Liver (tissue), 9 donors: ENCODE measurements around the gene RAB3C. TPM values are rescaled to one million over a fixed set of nuclear protein-coding genes. Genes with fewer than 3 reads are reported as not detected.

Source experiments
- DNase-seq: peaks from one replicate; pipeline ENCODE4 v3.0.0-alpha.2; 2017; ENCODE audit warnings: low spot score
- H3K27ac ChIP-seq, 2 donors: one replicate each; pipeline ENCODE4 v1.7.0; 2013; ENCODE audit warnings: inconsistent platforms in 2 of 2, low read length in 2 of 2, control low read depth in 1 of 2, low read depth in 1 of 2, mild to moderate bottlenecking in 1 of 2
- H3K27me3 ChIP-seq, 4 donors: one replicate each; pipeline versions ENCODE4 v1.6.1 to v1.7.0; 2013; ENCODE audit warnings: low read length in 3 of 4, inconsistent platforms in 1 of 4, mild to moderate bottlenecking in 1 of 4, moderate library complexity in 1 of 4; ENCODE audit not compliant: control insufficient read depth in 4 of 4, insufficient read depth in 4 of 4
- H3K36me3 ChIP-seq, 4 donors: one replicate each; pipeline versions ENCODE4 v1.6.1 to v1.7.0; 2013; ENCODE audit warnings: low read length in 3 of 4, mild to moderate bottlenecking in 3 of 4, low read depth in 1 of 4, moderate library complexity in 1 of 4; ENCODE audit not compliant: control insufficient read depth in 4 of 4, insufficient read depth in 3 of 4
- H3K4me1 ChIP-seq, 4 donors: one replicate each; pipeline versions ENCODE4 v1.6.1 to v1.7.0; 2013; ENCODE audit warnings: low read length in 3 of 4, mild to moderate bottlenecking in 3 of 4, moderate library complexity in 1 of 4; ENCODE audit not compliant: control insufficient read depth in 4 of 4, insufficient read depth in 4 of 4
- H3K4me3 ChIP-seq, 3 donors: one replicate each; pipeline versions ENCODE4 v1.6.1 to v1.7.0; 2013; ENCODE audit warnings: low read length in 3 of 3, control low read depth in 1 of 3, low read depth in 1 of 3, mild to moderate bottlenecking in 1 of 3
- H3K9ac ChIP-seq, 2 donors: one replicate each; pipeline ENCODE4 v1.7.0; 2013; ENCODE audit warnings: low read length in 2 of 2, mild to moderate bottlenecking in 2 of 2, moderate library complexity in 2 of 2, control low read depth in 1 of 2, low read depth in 1 of 2
- H3K9me3 ChIP-seq, 4 donors: one replicate each; pipeline versions ENCODE4 v1.6.1 to v1.7.0; 2013; ENCODE audit warnings: low read length in 3 of 4; ENCODE audit not compliant: control insufficient read depth in 4 of 4
- ATF3 ChIP-seq: IDR thresholded peaks from 2 replicates; pipeline ENCODE4 v1.6.1; 2016; ENCODE audit warnings: antibody characterized with exemption
- EGR1 ChIP-seq, 2 donors: IDR thresholded peaks; 2 replicates each; pipeline ENCODE4 v1.6.1; 2016 to 2018; ENCODE audit warnings: antibody characterized with exemption in 2 of 2, low read depth in 2 of 2
- FOXA1 ChIP-seq: IDR thresholded peaks from 2 replicates; pipeline ENCODE4 v1.6.1; 2016; ENCODE audit warnings: antibody characterized with exemption
- FOXA2 ChIP-seq: IDR thresholded peaks from 2 replicates; pipeline ENCODE4 v1.6.1; 2016; ENCODE audit warnings: antibody characterized with exemption
- GABPA ChIP-seq, 2 donors: IDR thresholded peaks in 1 of 2; conservative IDR thresholded peaks in 1 of 2; 2 replicates each; pipeline ENCODE4 v1.6.1; 2016; ENCODE audit warnings: antibody characterized with exemption in 2 of 2, mild to moderate bottlenecking in 1 of 2, moderate library complexity in 1 of 2
- HNF4A ChIP-seq, 2 donors: conservative IDR thresholded peaks; 2 replicates each; pipeline ENCODE4 v1.6.1; 2016; ENCODE audit warnings: antibody characterized with exemption in 2 of 2, mild to moderate bottlenecking in 2 of 2
- HNF4G ChIP-seq: IDR thresholded peaks from 2 replicates; pipeline ENCODE4 v1.6.1; 2016; ENCODE audit warnings: antibody characterized with exemption
- JUND ChIP-seq, 2 donors: IDR thresholded peaks; 2 replicates each; pipeline ENCODE4 v1.6.1; 2016; ENCODE audit warnings: antibody characterized with exemption in 2 of 2
- MAX ChIP-seq: IDR thresholded peaks from 2 replicates; pipeline ENCODE4 v1.6.1; 2016; ENCODE audit warnings: antibody characterized with exemption
- NR2F2 ChIP-seq: IDR thresholded peaks from 2 replicates; pipeline ENCODE4 v1.6.1; 2016; ENCODE audit warnings: antibody characterized with exemption
- RAD21 ChIP-seq, 2 donors: IDR thresholded peaks; 2 replicates each; pipeline ENCODE4 v1.6.1; 2016; ENCODE audit warnings: antibody characterized with exemption in 2 of 2, mild to moderate bottlenecking in 2 of 2
- REST ChIP-seq: IDR thresholded peaks from 2 replicates; pipeline ENCODE4 v1.6.1; 2016; ENCODE audit warnings: antibody characterized with exemption, mild to moderate bottlenecking
- RXRA ChIP-seq, 2 donors: IDR thresholded peaks; 2 replicates each; pipeline ENCODE4 v1.6.1; 2017 to 2018; ENCODE audit warnings: antibody characterized with exemption in 2 of 2, mild to moderate bottlenecking in 1 of 2
- TAF1 ChIP-seq: conservative IDR thresholded peaks from 2 replicates; pipeline ENCODE4 v1.6.1; 2016; ENCODE audit warnings: antibody characterized with exemption, mild to moderate bottlenecking
- YY1 ChIP-seq: IDR thresholded peaks from 2 replicates; pipeline ENCODE4 v1.6.1; 2016; ENCODE audit warnings: antibody characterized with exemption, mild to moderate bottlenecking
- WGBS: extraction: QIAGEN DNeasy Blood & Tissue Kit; methylation state at CpG from one replicate; pipeline ENCODE4 v1.1.7; 2013; 5-methylcytosine and 5-hydroxymethylcytosine counted together
- polyA plus RNA-seq, 2 donors: library from polyadenylated mRNA; stranded (reverse) in 1 of 2; unstranded in 1 of 2; fragments of 200-250 nt in 1 of 2; fragments of >200 nt in 1 of 2; fragmentation: Nextera tagmentation in 1 of 2; extraction: Ambion mirVana in 1 of 2; gene quantifications; one replicate each; pipeline versions ENCODE4 v1.2.1 to v1.2.3, GENCODE V29; 2013 to 2015
- total RNA-seq, 2 donors: library from RNA; depleted of rRNA; stranded (reverse); fragments of >200 nt; gene quantifications; one replicate each; pipeline ENCODE4 v1.2.3, GENCODE V29; 2014
- TF ChIP-seq, protein P1 (sequence below): fragments of 150-350 bp; IDR thresholded peaks from 2 replicates; pipeline ENCODE4 v1.5.1; 2017; ENCODE audit warnings: improper control_type of control experiment, low read depth, low read length; ENCODE audit not compliant: missing input control
- TF ChIP-seq, protein P2 (sequence below): IDR thresholded peaks from 2 replicates; pipeline ENCODE4 v1.6.1; 2016; ENCODE audit warnings: antibody characterized with exemption
- donor health status: healthy.
- donor health status: healthy.
- donor health status: healthy.
- donor health status: healthy.
- donor health status: healthy.

Gene RAB3C
- total and polyA plus RNA-seq, 4 donors = 0.72 to 4.6 (median 1.3) TPM

GRCh38 chr5:58827463-58827862, 244.6 kb downstream of the RAB3C start (continued):
- TF ChIP-seq, protein P1, sequence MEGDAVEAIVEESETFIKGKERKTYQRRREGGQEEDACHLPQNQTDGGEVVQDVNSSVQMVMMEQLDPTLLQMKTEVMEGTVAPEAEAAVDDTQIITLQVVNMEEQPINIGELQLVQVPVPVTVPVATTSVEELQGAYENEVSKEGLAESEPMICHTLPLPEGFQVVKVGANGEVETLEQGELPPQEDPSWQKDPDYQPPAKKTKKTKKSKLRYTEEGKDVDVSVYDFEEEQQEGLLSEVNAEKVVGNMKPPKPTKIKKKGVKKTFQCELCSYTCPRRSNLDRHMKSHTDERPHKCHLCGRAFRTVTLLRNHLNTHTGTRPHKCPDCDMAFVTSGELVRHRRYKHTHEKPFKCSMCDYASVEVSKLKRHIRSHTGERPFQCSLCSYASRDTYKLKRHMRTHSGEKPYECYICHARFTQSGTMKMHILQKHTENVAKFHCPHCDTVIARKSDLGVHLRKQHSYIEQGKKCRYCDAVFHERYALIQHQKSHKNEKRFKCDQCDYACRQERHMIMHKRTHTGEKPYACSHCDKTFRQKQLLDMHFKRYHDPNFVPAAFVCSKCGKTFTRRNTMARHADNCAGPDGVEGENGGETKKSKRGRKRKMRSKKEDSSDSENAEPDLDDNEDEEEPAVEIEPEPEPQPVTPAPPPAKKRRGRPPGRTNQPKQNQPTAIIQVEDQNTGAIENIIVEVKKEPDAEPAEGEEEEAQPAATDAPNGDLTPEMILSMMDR = no peak
- no peak for TF ChIP-seq MAX
- TF ChIP-seq EGR1 (IDR thresholded peaks at IDR 0.05; ENCODE audit: low read depth in 2 of 2) = no peak

DNA sequence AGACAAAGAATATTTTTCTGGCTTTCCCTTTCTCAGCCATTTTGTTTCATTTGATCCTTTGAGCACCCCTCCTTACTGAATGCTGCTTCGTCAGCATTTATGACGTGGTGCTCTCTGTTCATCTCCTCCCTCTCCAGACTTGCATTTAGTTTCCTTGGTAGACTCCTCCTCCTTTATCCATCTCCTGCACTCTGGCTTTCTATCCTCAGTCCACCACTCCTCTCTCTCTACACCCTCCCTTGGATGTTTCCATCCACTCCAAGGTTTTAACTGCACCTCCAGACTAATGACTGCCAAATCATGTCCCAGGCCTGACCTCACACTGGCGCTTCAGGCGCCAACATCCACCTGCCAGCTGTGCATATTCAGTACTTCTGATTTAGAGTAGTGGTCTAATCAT, 245.4 kb downstream of the RAB3C start:
- no peak overlapping the region for H3K9ac ChIP-seq
- H3K9me3 ChIP-seq = no peaks in the 10 kb centered on the region
- no peak overlapping the region for H3K27ac ChIP-seq
- DNase-seq = no peak
- 89% methylated on average over 4 of the region's 4 CpGs for WGBS
- no peaks in the 10 kb centered on the region for H3K4me1 ChIP-seq
- TF ChIP-seq EGR1 (IDR thresholded peaks at IDR 0.05; ENCODE audit: low read depth in 2 of 2) = no peak
- TF ChIP-seq RXRA (IDR thresholded peaks at IDR 0.05) = no peak
- TF ChIP-seq, protein P2, sequence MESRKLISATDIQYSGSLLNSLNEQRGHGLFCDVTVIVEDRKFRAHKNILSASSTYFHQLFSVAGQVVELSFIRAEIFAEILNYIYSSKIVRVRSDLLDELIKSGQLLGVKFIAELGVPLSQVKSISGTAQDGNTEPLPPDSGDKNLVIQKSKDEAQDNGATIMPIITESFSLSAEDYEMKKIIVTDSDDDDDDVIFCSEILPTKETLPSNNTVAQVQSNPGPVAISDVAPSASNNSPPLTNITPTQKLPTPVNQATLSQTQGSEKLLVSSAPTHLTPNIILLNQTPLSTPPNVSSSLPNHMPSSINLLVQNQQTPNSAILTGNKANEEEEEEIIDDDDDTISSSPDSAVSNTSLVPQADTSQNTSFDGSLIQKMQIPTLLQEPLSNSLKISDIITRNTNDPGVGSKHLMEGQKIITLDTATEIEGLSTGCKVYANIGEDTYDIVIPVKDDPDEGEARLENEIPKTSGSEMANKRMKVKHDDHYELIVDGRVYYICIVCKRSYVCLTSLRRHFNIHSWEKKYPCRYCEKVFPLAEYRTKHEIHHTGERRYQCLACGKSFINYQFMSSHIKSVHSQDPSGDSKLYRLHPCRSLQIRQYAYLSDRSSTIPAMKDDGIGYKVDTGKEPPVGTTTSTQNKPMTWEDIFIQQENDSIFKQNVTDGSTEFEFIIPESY = no peak
- no peak for TF ChIP-seq GABPA (IDR thresholded peaks at IDR 0.05 in 1 of 2, conservative IDR thresholded peaks at IDR 0.05 in 1 of 2)
- H3K27me3 ChIP-seq = no peaks in the 10 kb centered on the region
- H3K4me3 ChIP-seq = no peak overlapping the region
- H3K36me3 ChIP-seq = no peaks in the 10 kb centered on the region

GRCh38 chr5:58834242-58835225, 251.7 kb downstream of the RAB3C start:
- Histone ChIP-seq H3K27ac (no peak overlapping the region), H3K27me3 (no peaks in the 10 kb centered on the region)
- TF ChIP-seq NR2F2 (no peak), TAF1 (no peak), EGR1 (IDR thresholded peaks at IDR 0.05; ENCODE audit: low read depth in 2 of 2) (no peak), FOXA1 (no peak), JUND (IDR thresholded peaks at IDR 0.05) (no peak), REST (no peak), HNF4G (no peak), ATF3 (no peak), HNF4A (conservative IDR thresholded peaks at IDR 0.05) (no peak), YY1 (no peak), RAD21 (IDR thresholded peaks at IDR 0.05) (no peak), FOXA2 (no peak), GABPA (IDR thresholded peaks at IDR 0.05 in 1 of 2, conservative IDR thresholded peaks at IDR 0.05 in 1 of 2) (no peak), MAX (no peak)
- TF ChIP-seq, protein P1 = no peak

More at GRCh38 chr5:58834242-58835225, 251.7 kb downstream of the RAB3C start:
- Histone ChIP-seq H3K36me3 (no peaks in the 10 kb centered on the region), H3K4me1 (no peaks in the 10 kb centered on the region), H3K9ac (no peak overlapping the region), H3K4me3 (no peak overlapping the region), H3K9me3 (no peaks in the 10 kb centered on the region)
- DNase-seq = no peak
